ENCODE measurements around the gene KLHL3.

DNA sequence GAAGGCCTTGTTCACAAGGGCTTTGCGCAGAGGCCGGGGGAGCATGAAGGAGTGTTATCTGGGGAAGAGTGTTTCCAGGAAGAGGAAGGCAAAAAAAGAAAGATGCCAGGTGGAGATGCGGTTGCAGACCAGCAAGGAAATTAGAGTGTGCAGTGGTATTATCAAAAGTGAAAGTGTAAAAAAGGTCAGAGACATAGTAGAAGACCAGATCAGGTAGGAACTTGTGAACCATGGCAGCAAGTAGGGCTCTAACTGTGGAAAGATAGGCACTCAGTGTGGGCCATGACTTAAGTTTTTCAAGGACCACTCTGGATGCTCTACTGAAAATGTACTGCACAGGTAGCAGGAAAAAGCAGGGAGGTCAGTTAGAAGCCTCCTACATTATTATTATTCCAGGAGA, 146.7 kb downstream of the KLHL3 start:
- TF ChIP-seq EZH2 (IDR thresholded peaks at IDR 0.05; ENCODE audit: borderline replicate concordance, low read length) (no peak), CTCF (IDR thresholded peaks at IDR 0.05; ENCODE audit: low read length) (no peak)

Measured in OCI-LY1 (cell line).